Fibroblast of lung (primary cell): Measurements from ENCODE around the gene CARD8. TPM values are rescaled to one million over a fixed set of nuclear protein-coding genes. Genes with fewer than 3 reads are reported as not detected.

Experiments
- DNase-seq, 2 donors: peaks; one replicate each; pipeline versions ENCODE4 v3.0.0 to v3.0.0-alpha.2; 2010; ENCODE audit warnings: low read depth in 2 of 2
- H2AFZ ChIP-seq: 2 replicates; pipeline ENCODE4 v1.5.1; 2012; ENCODE audit warnings: low read length, control low read depth, inconsistent platforms
- H3K27ac ChIP-seq: 2 replicates; pipeline ENCODE4 v1.5.1; 2011; ENCODE audit warnings: low read length, control low read depth; ENCODE audit not compliant: insufficient read depth
- H3K27me3 ChIP-seq: 2 replicates; pipeline ENCODE4 v1.5.1; 2011; ENCODE audit warnings: mild to moderate bottlenecking, low read length; ENCODE audit not compliant: control insufficient read depth, insufficient read depth
- H3K36me3 ChIP-seq: 2 replicates; pipeline ENCODE4 v1.5.1; 2011; ENCODE audit warnings: low read length; ENCODE audit not compliant: control insufficient read depth, insufficient read depth
- H3K4me1 ChIP-seq: 2 replicates; pipeline ENCODE4 v1.5.1; 2011; ENCODE audit warnings: low read length; ENCODE audit not compliant: control insufficient read depth, insufficient read depth; ENCODE audit errors: extremely low read depth
- H3K4me2 ChIP-seq: 2 replicates; pipeline ENCODE4 v1.5.1; 2011; ENCODE audit warnings: low read length, control low read depth; ENCODE audit not compliant: insufficient read depth; ENCODE audit errors: extremely low read depth
- H3K4me3 ChIP-seq, 4 experiments: fragments of 200-600 bp in 1 of 4; sonication (generic) in 1 of 4; replicated peaks in 1 of 4; 2 replicates each; pipeline ENCODE4 v1.5.1; 2011 to 2016; ENCODE audit warnings: low read length in 4 of 4, low read depth in 3 of 4, mild to moderate bottlenecking in 3 of 4, control low read depth in 2 of 4, inconsistent platforms in 1 of 4, mixed read lengths in 1 of 4; ENCODE audit not compliant: insufficient read depth in 1 of 4; ENCODE audit errors: control extremely low read depth in 1 of 4
- H3K79me2 ChIP-seq: 2 replicates; pipeline ENCODE4 v1.5.1; 2012; ENCODE audit warnings: mild to moderate bottlenecking, low read length, inconsistent platforms; ENCODE audit not compliant: control insufficient read depth, insufficient read depth
- H3K9ac ChIP-seq: 2 replicates; pipeline ENCODE4 v1.5.1; 2011; ENCODE audit warnings: mild to moderate bottlenecking, low read length, control low read depth; ENCODE audit not compliant: insufficient read depth
- H3K9me3 ChIP-seq: 2 replicates; pipeline ENCODE4 v1.5.1; 2012; ENCODE audit warnings: low read depth, low read length; ENCODE audit not compliant: control insufficient read depth, insufficient read depth
- H4K20me1 ChIP-seq: 2 replicates; pipeline ENCODE4 v1.5.1; 2011; ENCODE audit warnings: low read length; ENCODE audit not compliant: control insufficient read depth, insufficient read depth; ENCODE audit errors: extremely low read depth
- EZH2 ChIP-seq: IDR thresholded peaks from 2 replicates; pipeline ENCODE4 v1.5.1; 2012; ENCODE audit warnings: low read length, control low read depth, mild to moderate bottlenecking; ENCODE audit errors: missing control alignments
- polyA plus RNA-seq, 2 donors: library from polyadenylated mRNA; depleted of rRNA in 1 of 2; stranded (reverse) in 1 of 2; unstranded in 1 of 2; fragments of >200 nt; gene quantifications; 2 replicates each; pipeline ENCODE4 v1.2.1, GENCODE V29; 2011 to 2012; ENCODE audit warnings: missing spikeins in 1 of 2
- total RNA-seq: library from RNA; depleted of rRNA; stranded (reverse); fragments of >200 nt; gene quantifications from 2 replicates; pipeline ENCODE4 v1.2.1, GENCODE V29; 2014
- TF ChIP-seq, protein P1 (sequence below), 2 donors: IDR thresholded peaks in 1 of 2; conservative IDR thresholded peaks in 1 of 2; 1 replicate in 1 of 2; 2 replicates in 1 of 2; pipeline ENCODE4 v1.5.1; 2011 to 2012; ENCODE audit warnings: low read length in 2 of 2, control low read depth in 1 of 2, inconsistent platforms in 1 of 2, low read depth in 1 of 2, mild to moderate bottlenecking in 1 of 2

CARD8 gene
- total and polyA plus RNA-seq, 2 donors (not counting 1 experiment from before 2014, with no cell fraction given) = 16.4 to 24.1 TPM

- H3K9me3 ChIP-seq = no peaks in the 10 kb centered on the region
- H4K20me1 ChIP-seq = no peaks in the 10 kb centered on the region
- H3K36me3 ChIP-seq = no peaks in the 10 kb centered on the region
- DNase-seq = no peak
- peaks cover 2% of the 10 kb centered on the region for H3K4me1 ChIP-seq
- H3K27me3 ChIP-seq = no peaks in the 10 kb centered on the region
- H3K79me2 ChIP-seq = peaks cover 13% of the 10 kb centered on the region
- H3K4me3 ChIP-seq = no peak overlapping the region
- H3K9ac ChIP-seq = no peak overlapping the region
- H3K27ac ChIP-seq = no peak overlapping the region
- no peak for TF ChIP-seq EZH2
- TF ChIP-seq, protein P1, sequence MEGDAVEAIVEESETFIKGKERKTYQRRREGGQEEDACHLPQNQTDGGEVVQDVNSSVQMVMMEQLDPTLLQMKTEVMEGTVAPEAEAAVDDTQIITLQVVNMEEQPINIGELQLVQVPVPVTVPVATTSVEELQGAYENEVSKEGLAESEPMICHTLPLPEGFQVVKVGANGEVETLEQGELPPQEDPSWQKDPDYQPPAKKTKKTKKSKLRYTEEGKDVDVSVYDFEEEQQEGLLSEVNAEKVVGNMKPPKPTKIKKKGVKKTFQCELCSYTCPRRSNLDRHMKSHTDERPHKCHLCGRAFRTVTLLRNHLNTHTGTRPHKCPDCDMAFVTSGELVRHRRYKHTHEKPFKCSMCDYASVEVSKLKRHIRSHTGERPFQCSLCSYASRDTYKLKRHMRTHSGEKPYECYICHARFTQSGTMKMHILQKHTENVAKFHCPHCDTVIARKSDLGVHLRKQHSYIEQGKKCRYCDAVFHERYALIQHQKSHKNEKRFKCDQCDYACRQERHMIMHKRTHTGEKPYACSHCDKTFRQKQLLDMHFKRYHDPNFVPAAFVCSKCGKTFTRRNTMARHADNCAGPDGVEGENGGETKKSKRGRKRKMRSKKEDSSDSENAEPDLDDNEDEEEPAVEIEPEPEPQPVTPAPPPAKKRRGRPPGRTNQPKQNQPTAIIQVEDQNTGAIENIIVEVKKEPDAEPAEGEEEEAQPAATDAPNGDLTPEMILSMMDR (conservative IDR thresholded peaks at IDR 0.05 in 1 of 2, IDR thresholded peaks at IDR 0.05 in 1 of 2; ENCODE audit: low read depth in 1 of 2, low read length in 2 of 2) = no peak
- H3K4me2 ChIP-seq = no peak overlapping the region
- H2AFZ ChIP-seq = no peak overlapping the region
Observed at GRCh38 chr19:48175578-48175977, 80.1 kb downstream of the CARD8 start.

GRCh38 chr19:48174445-48175030 lies 81.2 kb downstream of the CARD8 start:
- Histone ChIP-seq H4K20me1 (no peaks in the 10 kb centered on the region), H3K9me3 (no peaks in the 10 kb centered on the region), H3K79me2 (peaks cover 13% of the 10 kb centered on the region), H3K36me3 (no peaks in the 10 kb centered on the region), H2AFZ (no peak overlapping the region), H3K4me1 (peaks cover 2% of the 10 kb centered on the region), H3K27ac (no peak overlapping the region), H3K9ac (no peak overlapping the region), H3K4me2 (no peak overlapping the region), H3K4me3 (no peak overlapping the region), H3K27me3 (no peaks in the 10 kb centered on the region)
- TF ChIP-seq, protein P1 (conservative IDR thresholded peaks at IDR 0.05 in 1 of 2, IDR thresholded peaks at IDR 0.05 in 1 of 2; ENCODE audit: low read depth in 1 of 2, low read length in 2 of 2) = no peak
- no peak for TF ChIP-seq EZH2
- DNase-seq = no peak

DNA sequence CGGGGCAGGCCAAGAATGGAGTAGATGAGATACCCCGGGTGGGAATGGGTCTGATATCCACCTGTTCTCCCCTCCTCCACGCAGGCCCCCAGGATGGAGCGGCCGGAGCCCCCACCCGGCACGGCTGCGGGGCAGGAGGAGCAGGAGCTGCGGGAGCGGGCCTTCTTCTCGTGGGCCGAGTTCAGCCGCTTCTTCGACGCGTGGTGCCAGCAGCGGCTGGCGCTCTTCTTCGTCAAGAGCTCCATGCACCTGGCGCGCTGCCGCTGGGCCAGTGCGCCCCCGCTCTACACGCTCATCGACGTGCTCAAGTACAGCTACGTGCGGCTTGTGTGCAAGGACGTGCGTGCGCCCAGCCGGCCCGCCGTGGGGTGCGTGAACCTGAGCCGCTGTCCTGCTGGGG lies 84.0 kb downstream of the CARD8 start:
- H3K27ac ChIP-seq = no peak overlapping the region
- peaks cover 2% of the 10 kb centered on the region for H3K4me1 ChIP-seq
- no peak overlapping the region for H2AFZ ChIP-seq
- H3K4me3 ChIP-seq = peak overlapping the region in 1 of 4 experiments; percentile 77
- no peaks in the 10 kb centered on the region for H3K9me3 ChIP-seq
- TF ChIP-seq, protein P1 (conservative IDR thresholded peaks at IDR 0.05 in 1 of 2, IDR thresholded peaks at IDR 0.05 in 1 of 2; ENCODE audit: low read depth in 1 of 2, low read length in 2 of 2) = no peak
- no peak for TF ChIP-seq EZH2
- no peak overlapping the region for H3K9ac ChIP-seq
- H3K36me3 ChIP-seq = no peaks in the 10 kb centered on the region
- peak overlapping the region; percentile 93 for H3K4me2 ChIP-seq
- no peaks in the 10 kb centered on the region for H4K20me1 ChIP-seq
- DNase-seq = no peak
- H3K27me3 ChIP-seq = no peaks in the 10 kb centered on the region
- peaks cover 26% of the 10 kb centered on the region for H3K79me2 ChIP-seq
